ENCODE measurements around the gene MCHR2.

MCHR2 gene

DNA sequence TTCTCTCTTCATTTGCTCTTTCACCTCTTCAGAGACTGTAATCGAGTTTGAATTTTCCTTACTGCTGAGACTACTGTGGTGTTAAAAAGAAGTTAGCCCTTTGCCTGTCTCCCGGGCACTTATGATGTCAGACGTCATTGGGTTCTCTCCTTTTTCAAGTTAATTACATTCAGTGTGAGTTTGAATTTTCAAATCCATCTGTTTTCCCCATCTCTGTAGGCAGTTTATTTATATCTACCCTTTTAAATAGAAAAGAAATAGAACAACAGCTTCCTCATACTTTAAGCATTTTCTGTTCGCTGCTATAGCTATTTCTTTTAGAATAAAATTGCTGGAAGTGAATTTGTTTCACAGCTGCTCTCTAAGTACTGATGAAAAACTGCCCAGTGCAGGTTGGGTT, 81.4 kb downstream of the MCHR2 start (continued):
- TF ChIP-seq KLF7 (tag by site-specific recombination; IDR thresholded peaks at IDR 0.05; ENCODE audit: borderline replicate concordance) = no peak
- no peak for TF ChIP-seq ZBTB48 (tag by site-specific recombination; IDR thresholded peaks at IDR 0.05)
- TF ChIP-seq, protein P1, sequence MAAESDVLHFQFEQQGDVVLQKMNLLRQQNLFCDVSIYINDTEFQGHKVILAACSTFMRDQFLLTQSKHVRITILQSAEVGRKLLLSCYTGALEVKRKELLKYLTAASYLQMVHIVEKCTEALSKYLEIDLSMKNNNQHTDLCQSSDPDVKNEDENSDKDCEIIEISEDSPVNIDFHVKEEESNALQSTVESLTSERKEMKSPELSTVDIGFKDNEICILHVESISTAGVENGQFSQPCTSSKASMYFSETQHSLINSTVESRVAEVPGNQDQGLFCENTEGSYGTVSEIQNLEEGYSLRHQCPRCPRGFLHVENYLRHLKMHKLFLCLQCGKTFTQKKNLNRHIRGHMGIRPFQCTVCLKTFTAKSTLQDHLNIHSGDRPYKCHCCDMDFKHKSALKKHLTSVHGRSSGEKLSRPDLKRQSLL (tag by site-specific recombination; IDR thresholded peaks at IDR 0.05) = no peak
- TF ChIP-seq WT1 (tag by site-specific recombination; IDR thresholded peaks at IDR 0.05) = no peak
- no peak for TF ChIP-seq ZFHX2 (tag by site-specific recombination; conservative IDR thresholded peaks at IDR 0.05)
- TF ChIP-seq ZNF837 (tag by site-specific recombination; IDR thresholded peaks at IDR 0.05) = no peak
- no peak for TF ChIP-seq ZNF473 (tag by site-specific recombination; IDR thresholded peaks at IDR 0.05)
- TF ChIP-seq GLIS2 (tag by site-specific recombination; IDR thresholded peaks at IDR 0.05) = no peak
- no peak for TF ChIP-seq ZNF138 (tag by site-specific recombination; IDR thresholded peaks at IDR 0.05; ENCODE audit: borderline replicate concordance)

DNA sequence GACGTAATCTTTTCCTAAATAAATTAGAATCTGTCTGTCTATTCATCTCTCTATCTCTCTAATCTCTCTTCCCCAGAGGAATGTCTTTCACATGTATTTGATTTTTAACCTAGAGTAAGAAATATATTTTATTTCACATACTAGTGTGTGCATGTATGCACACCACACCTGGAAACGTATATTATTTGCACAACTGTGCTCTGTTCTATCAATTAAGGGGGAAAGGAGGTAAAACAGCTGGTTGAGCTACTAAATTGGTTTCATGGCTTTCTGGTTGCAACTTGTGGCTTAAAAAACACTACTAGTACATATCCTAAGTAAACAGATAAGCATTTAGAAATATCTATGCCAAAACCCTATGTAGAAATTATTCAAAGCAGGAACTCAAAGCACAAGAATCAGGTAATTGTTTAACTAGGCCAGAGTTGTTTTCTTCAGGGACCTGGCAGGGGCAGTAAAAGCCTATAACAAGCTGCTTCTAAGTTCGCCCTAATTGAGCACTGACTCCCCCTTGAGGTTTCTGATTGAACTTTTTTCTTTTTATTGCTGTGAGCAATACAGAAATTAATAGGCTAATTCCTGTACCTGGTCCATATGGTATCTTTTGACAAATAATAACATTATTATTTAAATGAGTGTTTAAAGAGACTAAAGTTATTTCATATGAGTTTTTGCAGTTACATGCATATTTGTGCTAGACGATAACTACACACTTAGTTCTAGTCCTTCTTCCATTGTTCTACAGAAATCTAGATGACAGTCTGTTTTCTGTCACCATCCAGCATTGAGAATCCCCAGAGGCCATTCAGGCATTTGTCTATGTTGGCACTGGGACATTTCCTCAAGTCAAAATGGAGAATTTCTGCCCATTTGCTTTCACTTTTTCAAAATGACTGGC, 88.6 kb downstream of the MCHR2 start:
- TF ChIP-seq ZNF654 (tag by site-specific recombination; IDR thresholded peaks at IDR 0.05; ENCODE audit: low read depth) (peak; percentile 58), ZNF777 (tag by site-specific recombination; IDR thresholded peaks at IDR 0.05; ENCODE audit: borderline replicate concordance) (no peak)
- TF ChIP-seq, protein P2, sequence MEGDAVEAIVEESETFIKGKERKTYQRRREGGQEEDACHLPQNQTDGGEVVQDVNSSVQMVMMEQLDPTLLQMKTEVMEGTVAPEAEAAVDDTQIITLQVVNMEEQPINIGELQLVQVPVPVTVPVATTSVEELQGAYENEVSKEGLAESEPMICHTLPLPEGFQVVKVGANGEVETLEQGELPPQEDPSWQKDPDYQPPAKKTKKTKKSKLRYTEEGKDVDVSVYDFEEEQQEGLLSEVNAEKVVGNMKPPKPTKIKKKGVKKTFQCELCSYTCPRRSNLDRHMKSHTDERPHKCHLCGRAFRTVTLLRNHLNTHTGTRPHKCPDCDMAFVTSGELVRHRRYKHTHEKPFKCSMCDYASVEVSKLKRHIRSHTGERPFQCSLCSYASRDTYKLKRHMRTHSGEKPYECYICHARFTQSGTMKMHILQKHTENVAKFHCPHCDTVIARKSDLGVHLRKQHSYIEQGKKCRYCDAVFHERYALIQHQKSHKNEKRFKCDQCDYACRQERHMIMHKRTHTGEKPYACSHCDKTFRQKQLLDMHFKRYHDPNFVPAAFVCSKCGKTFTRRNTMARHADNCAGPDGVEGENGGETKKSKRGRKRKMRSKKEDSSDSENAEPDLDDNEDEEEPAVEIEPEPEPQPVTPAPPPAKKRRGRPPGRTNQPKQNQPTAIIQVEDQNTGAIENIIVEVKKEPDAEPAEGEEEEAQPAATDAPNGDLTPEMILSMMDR (tag by site-specific recombination; IDR thresholded peaks at IDR 0.05) = 0 out of 2 replicates have a peak, but pooled peaks have one; percentile 16
- H3K27ac ChIP-seq (ENCODE audit: extremely low read depth, low read depth, low read length) = no peak overlapping the region
- H3K4me1 ChIP-seq (ENCODE audit: control insufficient read depth, insufficient read depth, low read length) = no peaks in the 10 kb centered on the region
- ChIA-PET CTCF (interaction anchor here (0.6 to 7.4 kb wide), 27 partner anchors 9 to 431 kb away, joined by 3 to 85 read pairs (median 4); no protein-coding TSS in a partner anchor), POLR2A (no interaction called here)
- H3K36me3 ChIP-seq (ENCODE audit: control insufficient read depth in 2 of 2, insufficient read depth in 1 of 2, low read length in 2 of 2) = no peaks in the 10 kb centered on the region
- H3K9me3 ChIP-seq (ENCODE audit: control insufficient read depth, insufficient read depth, low read depth, low read length) = no peaks in the 10 kb centered on the region
- no peak overlapping the region for H3K4me3 ChIP-seq (ENCODE audit: low read depth, low read length)

DNA sequence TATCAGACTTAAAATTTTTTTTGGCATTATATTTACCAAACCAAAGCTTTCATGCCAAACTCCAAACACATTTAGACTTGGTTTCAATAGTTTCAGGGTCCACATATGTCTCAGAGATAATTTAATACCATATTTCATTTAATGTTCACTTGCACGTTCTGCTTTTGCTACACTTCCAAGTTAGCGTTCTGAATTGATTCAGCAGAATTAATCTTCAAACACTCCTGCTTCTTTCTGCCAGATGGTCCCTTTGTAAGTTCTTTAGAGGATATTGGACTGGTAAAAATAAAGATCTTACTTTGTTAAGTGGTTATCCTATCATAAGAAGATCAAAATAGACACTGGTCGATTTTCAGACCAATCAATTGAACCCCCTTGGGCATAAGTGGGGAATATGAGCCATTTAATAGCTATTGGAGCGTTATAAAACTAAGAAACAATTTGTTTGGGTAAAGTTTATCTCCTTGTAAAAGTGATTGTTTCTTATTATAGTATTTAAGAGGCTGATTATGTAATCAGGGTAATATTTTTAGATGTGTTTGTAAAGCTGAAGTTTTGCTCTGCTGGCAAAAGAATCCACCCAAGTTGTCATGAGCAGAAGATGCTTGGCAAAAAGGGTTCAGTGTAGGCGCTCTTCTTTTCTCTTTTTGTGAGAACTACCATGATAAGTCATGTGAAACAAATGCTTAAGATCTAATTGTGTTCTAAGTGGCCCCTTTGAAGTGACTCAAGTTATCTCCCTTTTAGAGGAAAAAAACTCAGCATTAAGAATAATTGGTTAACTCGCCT, 92.2 kb downstream of the MCHR2 start:
- H3K27ac ChIP-seq (ENCODE audit: extremely low read depth, low read depth, low read length) = no peak overlapping the region
- no peak for TF ChIP-seq ZNF324 (tag by site-specific recombination; IDR thresholded peaks at IDR 0.05)
- TF ChIP-seq YY2 (tag by site-specific recombination; IDR thresholded peaks at IDR 0.05) = no peak
- TF ChIP-seq ZSCAN16 (tag by site-specific recombination; IDR thresholded peaks at IDR 0.05) = no peak
- no peak for TF ChIP-seq ZFP41 (tag by site-specific recombination; IDR thresholded peaks at IDR 0.05; ENCODE audit: borderline replicate concordance)
- TF ChIP-seq, protein P3, sequence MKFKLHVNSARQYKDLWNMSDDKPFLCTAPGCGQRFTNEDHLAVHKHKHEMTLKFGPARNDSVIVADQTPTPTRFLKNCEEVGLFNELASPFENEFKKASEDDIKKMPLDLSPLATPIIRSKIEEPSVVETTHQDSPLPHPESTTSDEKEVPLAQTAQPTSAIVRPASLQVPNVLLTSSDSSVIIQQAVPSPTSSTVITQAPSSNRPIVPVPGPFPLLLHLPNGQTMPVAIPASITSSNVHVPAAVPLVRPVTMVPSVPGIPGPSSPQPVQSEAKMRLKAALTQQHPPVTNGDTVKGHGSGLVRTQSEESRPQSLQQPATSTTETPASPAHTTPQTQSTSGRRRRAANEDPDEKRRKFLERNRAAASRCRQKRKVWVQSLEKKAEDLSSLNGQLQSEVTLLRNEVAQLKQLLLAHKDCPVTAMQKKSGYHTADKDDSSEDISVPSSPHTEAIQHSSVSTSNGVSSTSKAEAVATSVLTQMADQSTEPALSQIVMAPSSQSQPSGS (tag by site-specific recombination; IDR thresholded peaks at IDR 0.05; ENCODE audit: low read depth) = no peak
- TF ChIP-seq ZNF302 (tag by site-specific recombination; IDR thresholded peaks at IDR 0.05; ENCODE audit: low read depth) = no peak
- TF ChIP-seq TSHZ1 (tag by site-specific recombination; IDR thresholded peaks at IDR 0.05; ENCODE audit: borderline replicate concordance) = no peak
- no peak overlapping the region for H3K4me3 ChIP-seq (ENCODE audit: low read depth, low read length)
- POLR2A ChIA-PET = no interaction called here
- no peaks in the 10 kb centered on the region for H3K4me1 ChIP-seq (ENCODE audit: control insufficient read depth, insufficient read depth, low read length)
- CTCF ChIA-PET = interaction anchor here (0.8 to 7.4 kb wide), 2 partner anchors 28 to 33 kb away, joined by 3 to 85 read pairs; no protein-coding TSS in a partner anchor
- no peaks in the 10 kb centered on the region for H3K36me3 ChIP-seq (ENCODE audit: control insufficient read depth in 2 of 2, insufficient read depth in 1 of 2, low read length in 2 of 2)
- no peaks in the 10 kb centered on the region for H3K9me3 ChIP-seq (ENCODE audit: control insufficient read depth, insufficient read depth, low read depth, low read length)
